Suprapubic skin (tissue), 4 donors: ENCODE measurements around the gene OSBPL3.

Experiments
- CTCF ChIP-seq, 2 donors: fragments of 200-600 bp in 1 of 2; fragments of 450-650 bp in 1 of 2; sonication (generic) in 1 of 2; IDR thresholded peaks; one replicate each; pipeline ENCODE4 v1.5.1; 2016 to 2019; ENCODE audit warnings: antibody characterized with exemption in 2 of 2, mild to moderate bottlenecking in 1 of 2, moderate library complexity in 1 of 2
- EP300 ChIP-seq: sonication (generic); formaldehyde crosslinking; IDR thresholded peaks from one replicate; pipeline ENCODE4 v1.6.1; 2017; ENCODE audit warnings: antibody characterized with exemption
- POLR2A ChIP-seq, 2 donors: fragments of 450-650 bp; IDR thresholded peaks; one replicate each; pipeline ENCODE4 v1.6.1; 2017; ENCODE audit warnings: antibody characterized with exemption in 2 of 2, mild to moderate bottlenecking in 2 of 2, moderate library complexity in 2 of 2
- POLR2AphosphoS5 ChIP-seq, 3 donors: sonication (generic); formaldehyde crosslinking; IDR thresholded peaks; one replicate each; pipeline ENCODE4 v1.6.1; 2017; ENCODE audit warnings: antibody characterized with exemption in 3 of 3

GRCh38 chr7:24956021-24956420 lies 24.0 kb downstream of the OSBPL3 start:
- TF ChIP-seq POLR2A (IDR thresholded peaks at IDR 0.05) (no peak), CTCF (IDR thresholded peaks at IDR 0.05) (no peak), POLR2AphosphoS5 (IDR thresholded peaks at IDR 0.05) (no peak), EP300 (no peak)
